ENCODE data around the gene KCNK1. TPM values are rescaled to one million over a fixed set of nuclear protein-coding genes. Genes with fewer than 3 reads are reported as not detected.

KCNK1 gene
- total RNA-seq = 10 to 100 TPM; 22.2 to 44.8 (median 43.6) TPM
- long read RNA-seq, donor 1, transcript KCNK1-202 (3 exons, 2,161 nt) = major isoform, 49 of 56 reads
- long read RNA-seq, donor 1, partial matches to known transcripts = 2 of 56 reads
- long read RNA-seq, donor 1, other reads (novel, unspliced or antisense) = 5 of 56 reads
- long read RNA-seq, donor 2, transcript KCNK1-202 (3 exons, 2,161 nt) = major isoform, 43 of 61 reads
- long read RNA-seq, donor 2, partial matches to known transcripts = 1 of 61 reads
- long read RNA-seq, donor 2, other reads (novel, unspliced or antisense) = 17 of 61 reads

DNA sequence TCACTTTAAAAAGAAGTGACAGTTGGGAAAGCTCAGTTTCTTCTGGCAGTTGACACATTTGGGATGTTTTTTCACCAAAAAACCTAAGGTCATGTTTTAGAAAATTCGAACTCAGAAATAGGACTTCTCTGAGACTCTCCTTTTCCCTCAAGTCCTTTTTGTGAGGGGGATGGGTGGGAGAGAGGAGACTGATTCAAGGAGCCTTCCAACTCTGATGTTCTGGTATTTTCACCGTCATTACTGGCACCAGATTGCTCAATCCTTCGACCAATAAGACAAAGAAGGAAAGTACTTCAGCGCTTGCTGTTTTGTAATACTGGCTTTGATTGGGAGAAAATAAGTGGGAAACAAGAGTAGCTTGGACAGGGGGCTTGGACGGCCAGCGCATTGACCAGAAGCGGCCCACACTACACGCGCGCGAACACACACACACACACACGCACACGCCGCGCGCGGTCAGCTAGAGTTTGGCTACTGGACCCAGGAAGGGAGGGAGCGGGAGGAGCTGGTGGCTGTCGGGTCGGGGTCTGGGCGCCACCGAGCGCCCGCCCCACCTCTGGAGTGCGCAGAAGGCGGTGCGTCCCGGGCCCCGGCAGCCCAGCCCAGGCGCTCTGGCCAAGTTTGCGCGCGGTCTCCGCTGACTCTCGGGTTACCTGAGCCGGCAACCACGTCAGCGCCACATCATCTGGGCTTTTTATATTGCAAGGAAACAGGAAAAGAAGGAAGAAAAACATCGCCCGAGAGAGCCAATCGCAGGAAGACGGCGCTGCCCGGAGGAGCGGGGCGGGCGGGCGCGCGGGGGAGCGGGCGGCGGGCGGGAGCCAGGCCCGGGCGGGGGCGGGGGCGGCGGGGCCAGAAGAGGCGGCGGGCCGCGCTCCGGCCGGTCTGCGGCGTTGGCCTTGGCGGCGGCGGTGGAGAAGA, at the start of gene KCNK1:
Gene KCNK1, plus strand, starts transcription at position 855 of the 921 bp plus-strand sequence. Its CDS starts 66 bp downstream, at position 921.
- intact Hi-C loops (cut with DNase I, micrococcal nuclease) = loop anchor here in 1 of 2 donors (2.0 kb wide), 1 partner anchor 55 kb away; no protein-coding TSS in a partner anchor
- H3K36me3 ChIP-seq (ENCODE audit: low read depth) = no peaks in the 10 kb centered on the region
- H3K4me1 ChIP-seq (ENCODE audit: low read depth) = peaks cover 10% of the 10 kb centered on the region
- no peaks in the 10 kb centered on the region for H3K9me3 ChIP-seq
- peak within 1 kb of the TSS; percentile 46 for H3K4me3 ChIP-seq
- ATAC-seq (peak; percentile 84), DNase-seq (peak; percentile 86 to 92 (median 89))
- TF ChIP-seq CTCF (IDR thresholded peaks at IDR 0.05) = no peak

DNA sequence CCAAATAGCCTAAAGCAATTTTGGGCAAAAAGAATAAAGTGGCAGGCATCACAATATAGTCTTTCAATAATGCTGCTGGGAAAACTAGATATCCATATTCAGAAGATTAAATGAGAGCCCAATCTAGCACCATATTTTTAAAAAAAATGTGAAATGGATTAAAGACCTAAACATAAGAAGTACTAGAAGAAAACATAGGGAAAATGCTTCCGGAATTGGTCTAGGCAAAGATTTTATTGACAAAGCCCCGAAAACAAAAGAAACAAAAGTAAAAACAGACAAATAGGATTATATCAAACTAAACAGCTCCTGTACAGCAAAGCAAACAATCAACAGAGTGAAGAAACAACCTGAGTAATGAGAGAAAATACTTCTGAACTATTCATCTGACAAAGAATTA, 48.6 kb upstream of the KCNK1 start:
- no peak for TF ChIP-seq CTCF (IDR thresholded peaks at IDR 0.05)
- DNase-seq = no peak
- Histone ChIP-seq H3K36me3 (ENCODE audit: low read depth) (no peaks in the 10 kb centered on the region), H3K4me1 (ENCODE audit: low read depth) (no peaks in the 10 kb centered on the region), H3K4me3 (no peak overlapping the region), H3K9me3 (peaks cover 16% of the 10 kb centered on the region)
- ATAC-seq = no peak
- intact Hi-C loops (cut with DNase I, micrococcal nuclease) = no loop called here

DNA sequence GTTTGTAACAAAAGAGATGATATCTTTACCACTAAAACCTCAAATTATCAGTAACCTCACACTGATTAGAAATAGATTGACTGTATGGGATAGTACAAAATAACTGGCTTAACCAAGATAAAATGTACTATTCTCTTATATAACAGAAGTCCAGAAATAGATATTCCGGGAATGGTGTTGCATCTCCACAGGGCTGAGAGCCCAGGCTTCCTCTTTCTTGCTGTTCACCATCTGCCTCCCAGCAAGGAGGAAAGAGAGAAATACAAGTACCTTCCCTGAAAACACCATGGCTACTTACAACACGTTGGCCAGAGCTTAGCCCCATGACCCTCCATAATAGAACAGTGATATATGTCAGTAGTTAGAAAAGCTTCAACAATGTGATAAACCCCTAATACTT, 47.0 kb upstream of the KCNK1 start:
- ATAC-seq (no peak), DNase-seq (no peak)
- Histone ChIP-seq H3K4me3 (no peak overlapping the region), H3K36me3 (ENCODE audit: low read depth) (no peaks in the 10 kb centered on the region), H3K4me1 (ENCODE audit: low read depth) (no peaks in the 10 kb centered on the region), H3K9me3 (peaks cover 7% of the 10 kb centered on the region)
- no peak for TF ChIP-seq CTCF (IDR thresholded peaks at IDR 0.05)
- intact Hi-C loops (cut with DNase I, micrococcal nuclease) = no loop called here

GRCh38 chr1:233569636-233570035, 44.3 kb upstream of the KCNK1 start:
- Histone ChIP-seq H3K9me3 (no peaks in the 10 kb centered on the region), H3K4me3 (no peak overlapping the region), H3K4me1 (ENCODE audit: low read depth) (no peaks in the 10 kb centered on the region), H3K36me3 (ENCODE audit: low read depth) (no peaks in the 10 kb centered on the region)
- no peak for TF ChIP-seq CTCF (IDR thresholded peaks at IDR 0.05)
- ATAC-seq = no peak
- intact Hi-C loops (cut with DNase I, micrococcal nuclease) = no loop called here
- no peak for DNase-seq

DNA sequence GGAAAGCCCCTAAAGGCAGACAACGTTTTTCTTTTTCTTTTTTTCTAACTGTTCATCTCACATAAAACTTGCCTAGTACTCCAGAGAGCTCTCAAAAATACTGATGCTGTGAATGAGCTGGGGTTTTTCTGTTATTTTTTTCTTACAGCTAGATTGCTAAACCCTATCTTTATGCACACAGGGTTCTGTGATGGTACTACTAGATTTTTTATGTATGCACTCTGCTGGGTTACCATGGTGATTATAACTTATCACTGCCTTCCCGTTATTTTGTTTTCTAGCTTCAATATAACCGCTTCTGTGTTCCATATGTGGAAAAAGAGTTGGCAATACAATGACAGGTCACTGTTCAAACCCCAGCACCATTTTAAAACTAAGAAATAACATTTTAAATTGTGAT, 43.7 kb upstream of the KCNK1 start:
- TF ChIP-seq CTCF (IDR thresholded peaks at IDR 0.05) = no peak
- no peak for ATAC-seq
- no peaks in the 10 kb centered on the region for H3K4me1 ChIP-seq (ENCODE audit: low read depth)
- intact Hi-C loops (cut with DNase I, micrococcal nuclease) = no loop called here
- no peaks in the 10 kb centered on the region for H3K9me3 ChIP-seq
- H3K36me3 ChIP-seq (ENCODE audit: low read depth) = no peaks in the 10 kb centered on the region
- no peak overlapping the region for H3K4me3 ChIP-seq
- no peak for DNase-seq
